HFF-Myc (cell line): ENCODE measurements around the gene PTPN6.

Experiments
- DNase-seq: peaks from one replicate; pipeline ENCODE4 v3.0.0-alpha.2; 2011; ENCODE audit warnings: low read depth; ENCODE audit errors: extremely low read depth
- H3K4me3 ChIP-seq: replicated peaks from 2 replicates; pipeline ENCODE4 v1.5.1; 2011; ENCODE audit warnings: low read depth, mild to moderate bottlenecking, control low read depth, low read length
- TF ChIP-seq, protein P1 (sequence below): IDR thresholded peaks from 2 replicates; pipeline ENCODE4 v1.5.1; 2012; ENCODE audit warnings: mild to moderate bottlenecking, low read depth, low read length, control low read depth; ENCODE audit errors: missing control alignments

PTPN6 gene

DNA sequence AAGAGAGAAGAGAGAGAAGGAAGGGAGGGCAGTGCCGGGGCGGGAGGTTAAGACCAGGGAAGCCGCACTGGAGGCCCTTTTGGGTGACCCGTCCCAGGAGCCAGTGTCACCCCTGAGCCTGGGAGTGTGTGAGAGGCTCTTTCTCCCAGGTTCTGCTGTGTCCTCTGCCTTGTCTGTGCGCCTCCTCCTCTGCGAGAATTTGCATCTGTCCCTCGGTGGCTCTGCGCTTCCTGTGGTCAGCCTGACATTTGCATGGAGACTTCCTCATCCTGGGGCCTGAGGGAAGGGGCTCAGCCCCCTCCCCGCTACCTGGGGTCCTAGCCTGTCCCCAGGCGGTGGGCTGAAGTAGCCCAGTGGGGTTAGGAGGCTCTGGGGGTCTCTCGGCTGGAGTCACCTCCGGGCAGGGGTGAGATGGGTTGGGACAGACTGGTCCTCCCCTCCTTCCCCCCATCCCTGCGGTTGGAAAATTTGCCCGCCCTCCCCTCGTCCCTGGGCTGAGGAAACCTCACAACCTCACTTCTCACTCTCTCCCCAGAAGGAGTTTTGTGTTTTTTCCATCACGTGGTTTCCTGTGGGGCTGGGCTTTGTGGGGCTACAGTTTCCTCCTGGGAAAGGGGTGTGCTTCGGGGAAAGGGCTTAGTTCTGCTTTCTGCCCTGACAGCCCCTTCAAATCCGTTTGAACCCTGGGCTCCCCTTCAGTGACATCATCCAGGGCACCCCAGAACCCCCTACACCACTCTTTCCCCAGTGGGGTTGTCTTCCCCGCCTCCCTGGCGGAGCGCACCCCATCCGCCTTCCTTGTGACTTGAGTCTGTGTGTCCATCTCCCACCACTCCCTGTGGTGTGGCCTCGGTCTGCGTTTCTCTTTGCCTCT, 2.5 kb downstream of the PTPN6 start:
- no peak overlapping the region for H3K4me3 ChIP-seq
- no peak for DNase-seq
- TF ChIP-seq, protein P1, sequence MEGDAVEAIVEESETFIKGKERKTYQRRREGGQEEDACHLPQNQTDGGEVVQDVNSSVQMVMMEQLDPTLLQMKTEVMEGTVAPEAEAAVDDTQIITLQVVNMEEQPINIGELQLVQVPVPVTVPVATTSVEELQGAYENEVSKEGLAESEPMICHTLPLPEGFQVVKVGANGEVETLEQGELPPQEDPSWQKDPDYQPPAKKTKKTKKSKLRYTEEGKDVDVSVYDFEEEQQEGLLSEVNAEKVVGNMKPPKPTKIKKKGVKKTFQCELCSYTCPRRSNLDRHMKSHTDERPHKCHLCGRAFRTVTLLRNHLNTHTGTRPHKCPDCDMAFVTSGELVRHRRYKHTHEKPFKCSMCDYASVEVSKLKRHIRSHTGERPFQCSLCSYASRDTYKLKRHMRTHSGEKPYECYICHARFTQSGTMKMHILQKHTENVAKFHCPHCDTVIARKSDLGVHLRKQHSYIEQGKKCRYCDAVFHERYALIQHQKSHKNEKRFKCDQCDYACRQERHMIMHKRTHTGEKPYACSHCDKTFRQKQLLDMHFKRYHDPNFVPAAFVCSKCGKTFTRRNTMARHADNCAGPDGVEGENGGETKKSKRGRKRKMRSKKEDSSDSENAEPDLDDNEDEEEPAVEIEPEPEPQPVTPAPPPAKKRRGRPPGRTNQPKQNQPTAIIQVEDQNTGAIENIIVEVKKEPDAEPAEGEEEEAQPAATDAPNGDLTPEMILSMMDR: no peak

DNA sequence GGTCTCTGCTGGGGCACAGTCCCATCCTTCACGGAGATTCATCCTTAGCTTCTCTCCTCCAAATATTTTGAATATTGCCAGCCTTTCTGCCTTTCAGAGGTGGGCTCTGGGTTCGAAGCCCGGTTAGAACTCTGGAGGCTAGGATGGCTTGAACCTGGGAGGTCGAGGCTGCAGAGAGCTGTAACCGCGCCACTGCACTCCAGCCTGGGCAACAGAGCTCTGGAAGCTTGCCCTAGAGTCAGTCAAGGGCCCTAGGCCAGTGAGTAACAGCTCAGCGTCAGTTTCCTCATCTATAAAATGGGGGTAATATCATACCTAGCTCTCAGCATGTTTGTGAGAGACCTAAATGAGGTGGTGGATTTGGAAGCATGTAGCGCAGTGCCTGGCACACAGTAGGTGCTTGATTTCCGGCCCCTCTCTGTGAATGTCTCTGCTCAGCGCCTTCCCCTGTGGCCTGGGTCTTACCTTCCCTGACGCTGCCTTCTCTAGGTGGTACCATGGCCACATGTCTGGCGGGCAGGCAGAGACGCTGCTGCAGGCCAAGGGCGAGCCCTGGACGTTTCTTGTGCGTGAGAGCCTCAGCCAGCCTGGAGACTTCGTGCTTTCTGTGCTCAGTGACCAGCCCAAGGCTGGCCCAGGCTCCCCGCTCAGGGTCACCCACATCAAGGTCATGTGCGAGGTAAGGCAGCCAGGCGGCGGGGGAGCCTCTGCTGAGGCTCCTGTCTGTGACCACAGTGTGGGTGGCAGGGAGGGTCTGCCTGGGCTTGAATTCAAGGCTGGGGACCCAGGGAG, 3.4 kb downstream of the PTPN6 start:
- DNase-seq: no peak
- no peak overlapping the region for H3K4me3 ChIP-seq
- TF ChIP-seq, protein P1: no peak

DNA sequence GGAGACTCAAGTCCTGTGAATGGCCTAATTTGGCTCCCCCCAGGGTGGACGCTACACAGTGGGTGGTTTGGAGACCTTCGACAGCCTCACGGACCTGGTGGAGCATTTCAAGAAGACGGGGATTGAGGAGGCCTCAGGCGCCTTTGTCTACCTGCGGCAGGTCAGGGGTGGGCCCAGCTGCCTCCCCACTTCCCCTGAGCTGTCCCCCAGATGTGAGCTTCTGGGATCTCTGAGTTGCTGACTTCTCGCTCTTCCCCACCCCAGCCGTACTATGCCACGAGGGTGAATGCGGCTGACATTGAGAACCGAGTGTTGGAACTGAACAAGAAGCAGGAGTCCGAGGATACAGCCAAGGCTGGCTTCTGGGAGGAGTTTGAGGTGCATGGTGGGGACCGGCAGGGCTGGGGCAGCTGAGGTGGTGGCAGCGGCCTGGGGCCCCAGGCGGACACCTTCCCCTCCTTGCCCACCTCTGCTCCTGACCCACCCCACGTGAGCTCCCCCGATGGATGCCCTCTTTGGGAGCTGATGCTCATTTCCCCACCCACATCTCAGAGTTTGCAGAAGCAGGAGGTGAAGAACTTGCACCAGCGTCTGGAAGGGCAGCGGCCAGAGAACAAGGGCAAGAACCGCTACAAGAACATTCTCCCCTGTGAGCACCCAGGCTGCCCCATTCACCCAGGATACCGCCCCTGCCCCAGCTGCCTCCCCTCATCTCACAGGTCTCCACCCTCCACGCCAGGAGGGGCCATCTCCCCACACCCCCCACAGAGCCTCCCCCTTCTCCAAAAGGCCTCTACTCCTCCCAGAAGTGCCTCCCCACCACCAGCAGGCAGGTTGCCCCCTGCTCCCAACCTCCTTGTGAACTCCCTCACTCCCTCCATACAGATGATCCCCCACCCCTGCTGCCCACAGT, 4.2 kb downstream of the PTPN6 start:
- no peak overlapping the region for H3K4me3 ChIP-seq
- no peak for DNase-seq
- TF ChIP-seq, protein P1: no peak

DNA sequence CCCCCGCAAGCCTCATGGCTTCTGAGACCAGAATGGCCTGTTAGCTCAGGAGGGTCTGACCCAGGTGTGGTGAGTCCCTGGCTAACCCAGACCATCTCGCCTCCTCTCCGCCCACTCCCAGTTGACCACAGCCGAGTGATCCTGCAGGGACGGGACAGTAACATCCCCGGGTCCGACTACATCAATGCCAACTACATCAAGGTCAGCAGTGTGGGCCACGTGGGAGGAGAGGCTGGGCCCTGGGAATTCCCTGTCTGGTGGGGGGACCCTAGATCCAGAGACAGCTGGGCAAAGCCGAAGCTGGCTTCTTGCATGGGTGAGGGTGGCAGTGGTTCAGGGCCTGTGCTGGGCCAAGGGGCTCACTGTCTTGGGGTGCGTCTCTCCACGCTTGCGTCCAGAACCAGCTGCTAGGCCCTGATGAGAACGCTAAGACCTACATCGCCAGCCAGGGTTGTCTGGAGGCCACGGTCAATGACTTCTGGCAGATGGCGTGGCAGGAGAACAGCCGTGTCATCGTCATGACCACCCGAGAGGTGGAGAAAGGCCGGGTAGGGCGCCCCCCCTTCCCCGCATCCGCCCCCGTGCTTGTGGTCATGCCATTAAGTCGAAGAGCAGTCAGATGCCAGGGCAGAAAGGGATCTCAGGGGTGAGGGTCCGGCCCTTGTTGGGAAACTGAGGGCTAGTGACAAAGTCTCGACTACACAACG, 5.0 kb downstream of the PTPN6 start:
- TF ChIP-seq, protein P1: no peak
- no peak overlapping the region for H3K4me3 ChIP-seq
- no peak for DNase-seq

DNA sequence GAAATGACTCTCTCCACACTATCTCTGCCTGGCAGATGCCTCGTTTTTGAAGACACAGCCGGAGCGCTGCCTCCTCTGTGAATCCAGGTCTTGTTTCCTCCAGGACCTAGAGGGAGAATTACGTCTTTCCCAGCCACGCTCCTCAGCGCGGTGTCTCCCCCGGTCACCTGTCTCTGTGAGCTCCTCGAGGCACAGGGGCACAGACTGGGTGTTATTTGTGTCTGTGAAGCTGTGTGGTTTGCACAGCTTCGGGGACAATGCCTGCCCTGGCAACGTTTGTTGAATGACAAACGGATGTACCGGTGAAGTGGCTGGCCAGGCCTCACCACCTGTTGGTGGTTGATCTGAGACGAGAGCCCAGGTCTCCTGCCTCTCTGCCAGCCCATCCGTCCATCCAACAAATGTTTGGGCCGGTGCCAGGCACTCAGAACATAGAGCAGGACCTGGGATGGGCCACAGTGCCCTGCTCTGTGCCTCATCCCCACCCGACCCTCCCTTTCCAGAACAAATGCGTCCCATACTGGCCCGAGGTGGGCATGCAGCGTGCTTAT, 6.1 kb downstream of the PTPN6 start:
- TF ChIP-seq, protein P1: no peak
- no peak for DNase-seq
- no peak overlapping the region for H3K4me3 ChIP-seq
